Ovary (tissue), 9 donors: ENCODE results near the gene KLHL1. TPM values are rescaled to one million over a fixed set of nuclear protein-coding genes. Genes with fewer than 3 reads are reported as not detected.

Experiments used
- DNase-seq, 5 donors: peaks; one replicate each; pipeline ENCODE4 v3.0.0-alpha.2; 2019 to 2020
- H3K27ac ChIP-seq, 2 donors: fragments of 200-600 bp; one replicate each; pipeline versions ENCODE4 v1.5.1 to v1.8.0; 2019 to 2022
- H3K27me3 ChIP-seq: fragments of 200-600 bp; one replicate; pipeline ENCODE4 v1.8.0; 2022
- H3K36me3 ChIP-seq: fragments of 200-600 bp; sonication (generic); one replicate; pipeline ENCODE4 v1.5.1; 2019
- H3K4me1 ChIP-seq: one replicate; pipeline ENCODE4 v1.8.1; 2013; ENCODE audit warnings: mild to moderate bottlenecking, moderate library complexity; ENCODE audit not compliant: insufficient read depth
- H3K4me3 ChIP-seq: fragments of 200-600 bp; sonication (generic); one replicate; pipeline ENCODE4 v1.5.1; 2017
- H3K9me3 ChIP-seq, 2 donors: fragments of 200-600 bp in 1 of 2; sonication (generic) in 1 of 2; one replicate each; pipeline versions ENCODE4 v1.5.1 to v1.8.1; 2013 to 2019; ENCODE audit warnings: mild to moderate bottlenecking in 1 of 2, moderate library complexity in 1 of 2
- CTCF ChIP-seq, 3 donors: fragments of 450-650 bp in 2 of 3; fragments of 200-600 bp in 1 of 3; IDR thresholded peaks; one replicate each; pipeline versions ENCODE4 v1.5.1 to v1.8.0; 2016 to 2022; ENCODE audit warnings: antibody characterized with exemption in 3 of 3, mild to moderate bottlenecking in 1 of 3
- EP300 ChIP-seq: sonication (generic); formaldehyde crosslinking; IDR thresholded peaks from one replicate; pipeline ENCODE4 v1.6.1; 2017; ENCODE audit warnings: antibody characterized with exemption
- POLR2A ChIP-seq: fragments of 450-650 bp; IDR thresholded peaks from one replicate; pipeline ENCODE4 v1.6.1; 2017; ENCODE audit warnings: antibody characterized with exemption, mild to moderate bottlenecking, moderate library complexity
- WGBS, 3 donors: extraction: QIAGEN DNeasy Blood & Tissue Kit in 1 of 3; methylation state at CpG; one replicate each; pipeline versions ENCODE4 v1.1.5 to v1.1.7; 2013 to 2017; 5-methylcytosine and 5-hydroxymethylcytosine counted together
- intact Hi-C, 4 donors: fragments of 100-400 bp; cut with DNase I; formaldehyde crosslinking; loops; one replicate each; pipeline versions ENCODE4 v1.11.0 to v1.15.1; 2022 to 2023
- polyA plus RNA-seq, 2 donors: library from polyadenylated mRNA; stranded (reverse); fragments of 200-250 nt in 1 of 2; fragments of 350-450 nt in 1 of 2; fragmentation: Illumina TruSeq in 1 of 2; extraction: RNeasy Lipid Tissue Mini Kit (QIAGEN cat#74804) in 1 of 2; gene quantifications; one replicate each; pipeline ENCODE4 v1.2.3, GENCODE V29; 2013 to 2014
- total RNA-seq, 7 donors: library from RNA; depleted of rRNA in 2 of 7; stranded (reverse); fragments of >200 nt in 2 of 7; fragmentation: NEBNext Ultra II Directional in 3 of 7; extraction: Animal tissue kit (Norgen Biotek cat#: 25700) in 3 of 7; gene quantifications; one replicate each; pipeline versions ENCODE4 v1.1.0 to v1.2.4, GENCODE V29; 2016 to 2023
- donor health status: DM: no; HTN: no; CAD: no; lungs with moderate emphysema.
- donor health status: DM: no; HTN: no; CAD: no.
- donor health status: Bipolar disorder and iron deficiency.
- donor health status: DM: yes; HTN: yes; CAD: no.
- donor health status: DM: no; HTN: no; CAD: no.
- donor health status: DM: yes; HTN: yes; CAD: no.

KLHL1 gene
- total and polyA plus RNA-seq, 9 donors = not detected

- no peak overlapping the region for H3K4me3 ChIP-seq
- H3K27me3 ChIP-seq = no peaks in the 10 kb centered on the region
These were observed 149.2 kb downstream of the KLHL1 start for GRCh38 chr13:69959046-69959445.

GRCh38 chr13:69956839-69957238 is 151.4 kb downstream of the KLHL1 start:
- no peaks in the 10 kb centered on the region for H3K9me3 ChIP-seq
- intact Hi-C loops = no loop called here
- TF ChIP-seq CTCF (IDR thresholded peaks at IDR 0.05) (no peak), EP300 (no peak), POLR2A (no peak)

More at GRCh38 chr13:69959046-69959445, 149.2 kb downstream of the KLHL1 start:
- Histone ChIP-seq H3K27ac (no peak overlapping the region), H3K4me1 (no peaks in the 10 kb centered on the region), H3K9me3 (no peaks in the 10 kb centered on the region), H3K36me3 (no peaks in the 10 kb centered on the region)
- DNase-seq = no peak
- intact Hi-C loops = no loop called here
- no peak for TF ChIP-seq CTCF (IDR thresholded peaks at IDR 0.05)
- no peak for TF ChIP-seq EP300
- TF ChIP-seq POLR2A = no peak
- 26 to 27% (median 27%) methylated on average over 2 of the region's 2 CpGs for WGBS, 3 donors

GRCh38 chr13:69956349-69956748 is 151.9 kb downstream of the KLHL1 start:
- Histone ChIP-seq H3K4me1 (no peaks in the 10 kb centered on the region), H3K27me3 (no peaks in the 10 kb centered on the region), H3K36me3 (no peaks in the 10 kb centered on the region), H3K4me3 (no peak overlapping the region), H3K27ac (no peak overlapping the region), H3K9me3 (no peaks in the 10 kb centered on the region)
- WGBS, 3 donors = 82 to 92% (median 85%) methylated on average over 2 of the region's 2 CpGs
- intact Hi-C loops = no loop called here
- DNase-seq = no peak
- TF ChIP-seq CTCF (IDR thresholded peaks at IDR 0.05) (no peak), EP300 (no peak)

More at GRCh38 chr13:69956839-69957238, 151.4 kb downstream of the KLHL1 start:
- H3K36me3 ChIP-seq = no peaks in the 10 kb centered on the region
- 85 to 91% (median 86%) methylated on average over 5 of the region's 5 CpGs for WGBS, 3 donors
- no peak overlapping the region for H3K27ac ChIP-seq
- no peak for DNase-seq
- H3K4me3 ChIP-seq = no peak overlapping the region
- H3K27me3 ChIP-seq = no peaks in the 10 kb centered on the region
- H3K4me1 ChIP-seq = no peaks in the 10 kb centered on the region

GRCh38 chr13:69955271-69955670 is 153.0 kb downstream of the KLHL1 start:
- intact Hi-C loops = no loop called here
- Histone ChIP-seq H3K27me3 (no peaks in the 10 kb centered on the region), H3K4me1 (no peaks in the 10 kb centered on the region), H3K36me3 (no peaks in the 10 kb centered on the region), H3K9me3 (no peaks in the 10 kb centered on the region), H3K4me3 (no peak overlapping the region), H3K27ac (no peak overlapping the region)
- TF ChIP-seq EP300 = no peak
- TF ChIP-seq POLR2A = no peak
- TF ChIP-seq CTCF (IDR thresholded peaks at IDR 0.05) = no peak
- DNase-seq = no peak

GRCh38 chr13:69951412-69951811 is 156.8 kb downstream of the KLHL1 start:
- Histone ChIP-seq H3K9me3 (no peaks in the 10 kb centered on the region), H3K27ac (no peak overlapping the region), H3K27me3 (peaks cover 3% of the 10 kb centered on the region), H3K4me1 (no peaks in the 10 kb centered on the region), H3K36me3 (no peaks in the 10 kb centered on the region), H3K4me3 (no peak overlapping the region)
- intact Hi-C loops = no loop called here
- TF ChIP-seq POLR2A (no peak), EP300 (no peak), CTCF (IDR thresholded peaks at IDR 0.05) (no peak)
- 85 to 93% (median 91%) methylated on average over 2 of the region's 2 CpGs for WGBS, 3 donors
- DNase-seq = no peak
